GM21529 (cell line): ENCODE data around the gene NT5C1A.

Experiments
- ATAC-seq: cut with Tn5 transposase; IDR thresholded peaks from one replicate; pipeline ENCODE4 v1.9.1; 2021; ENCODE audit not compliant: unreplicated experiment

Gene NT5C1A

DNA sequence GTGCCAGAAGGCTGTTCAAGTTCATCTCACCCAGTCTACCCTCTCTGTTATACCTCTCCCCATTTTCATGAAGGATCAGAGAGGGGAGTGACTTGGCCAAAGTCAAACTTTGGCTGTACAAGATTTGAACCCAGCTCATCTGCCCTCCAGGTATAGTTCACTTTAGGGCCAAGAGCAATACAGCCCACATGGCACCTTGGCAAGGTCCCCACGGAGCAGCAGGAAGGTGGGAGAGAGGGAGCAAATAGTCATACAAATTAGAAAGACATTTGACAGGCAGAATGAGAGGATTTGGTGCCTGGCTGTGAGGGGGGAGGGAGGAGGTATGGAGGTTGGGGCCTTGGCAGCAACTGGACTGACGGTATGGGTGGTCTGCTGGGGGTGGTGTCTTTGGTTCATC, 18.3 kb upstream of the NT5C1A start:
- no peak for ATAC-seq

GRCh38 chr1:39689635-39690034, 17.7 kb upstream of the NT5C1A start:
- no peak for ATAC-seq

GRCh38 chr1:39689214-39689613, 17.3 kb upstream of the NT5C1A start:
- ATAC-seq: no peak

DNA sequence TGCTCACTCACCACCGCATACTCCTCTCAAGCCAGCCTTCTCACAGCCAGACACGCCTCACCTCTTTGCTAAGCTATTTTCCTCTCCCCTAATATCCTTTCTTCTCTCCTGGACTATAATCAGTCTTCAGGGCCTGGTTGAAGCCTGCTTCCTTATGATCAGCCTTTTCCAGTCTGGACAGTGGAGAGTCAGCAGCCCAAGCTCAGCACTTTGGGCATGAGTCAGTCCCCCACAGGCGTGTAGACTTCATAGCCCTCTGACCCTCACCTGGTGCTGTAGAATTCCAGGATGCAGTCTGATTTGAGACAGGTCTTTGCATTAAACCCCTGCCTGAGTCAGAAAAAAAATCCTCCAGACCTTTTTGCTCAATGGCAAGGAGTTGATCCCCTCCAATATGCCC, 16.8 kb upstream of the NT5C1A start:
- ATAC-seq: no peak

GRCh38 chr1:39687243-39687642, 15.3 kb upstream of the NT5C1A start:
- no peak for ATAC-seq

GRCh38 chr1:39685071-39685470, 13.2 kb upstream of the NT5C1A start:
- ATAC-seq: no peak

- no peak for ATAC-seq
Measured at GRCh38 chr1:39684313-39684664, 12.4 kb upstream of the NT5C1A start.

- no peak for ATAC-seq
Measured at GRCh38 chr1:39683591-39684312, 11.8 kb upstream of the NT5C1A start.

GRCh38 chr1:39681999-39682398, 10.1 kb upstream of the NT5C1A start:
- no peak for ATAC-seq

GRCh38 chr1:39681294-39681693, 9.4 kb upstream of the NT5C1A start:
- no peak for ATAC-seq

DNA sequence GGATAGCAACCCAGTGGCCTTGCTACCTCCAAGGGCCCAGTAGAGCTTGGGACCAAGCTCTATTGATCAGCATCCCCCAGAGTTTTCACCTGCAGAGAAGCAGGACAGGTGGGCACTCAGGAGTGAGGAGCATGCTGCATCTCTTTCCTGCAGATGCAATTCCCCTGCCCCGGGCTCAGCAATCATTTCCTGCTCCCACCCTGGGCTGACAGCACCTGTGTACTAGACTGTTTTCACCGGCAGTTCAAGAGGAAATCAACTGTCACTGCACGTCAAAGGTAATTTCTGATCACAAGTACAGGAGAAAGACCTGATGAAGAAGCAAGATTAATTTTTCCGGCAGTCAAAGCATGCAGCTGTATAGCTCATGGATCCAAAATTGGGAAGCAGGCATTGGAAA, 8.8 kb upstream of the NT5C1A start:
- no peak for ATAC-seq

DNA sequence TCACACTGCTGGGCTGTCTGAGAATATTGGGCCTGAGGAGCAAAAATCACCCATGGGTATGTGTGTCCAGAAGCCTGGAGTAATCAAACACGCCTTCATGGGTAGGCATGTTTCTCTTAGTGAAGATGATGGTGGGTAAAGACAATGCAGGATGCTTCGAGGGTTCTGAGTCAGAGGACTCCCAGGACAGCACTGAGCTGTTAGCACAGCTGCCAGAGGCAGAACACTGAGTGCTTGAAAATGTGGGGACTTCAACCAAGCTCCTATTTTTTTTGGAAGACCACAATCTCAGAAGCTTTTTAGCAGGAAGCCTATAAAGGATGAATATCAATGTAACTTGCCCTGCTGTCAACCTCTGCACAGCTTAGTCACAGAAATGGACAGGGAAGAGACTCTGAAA, 7.9 kb upstream of the NT5C1A start:
- ATAC-seq: no peak

DNA sequence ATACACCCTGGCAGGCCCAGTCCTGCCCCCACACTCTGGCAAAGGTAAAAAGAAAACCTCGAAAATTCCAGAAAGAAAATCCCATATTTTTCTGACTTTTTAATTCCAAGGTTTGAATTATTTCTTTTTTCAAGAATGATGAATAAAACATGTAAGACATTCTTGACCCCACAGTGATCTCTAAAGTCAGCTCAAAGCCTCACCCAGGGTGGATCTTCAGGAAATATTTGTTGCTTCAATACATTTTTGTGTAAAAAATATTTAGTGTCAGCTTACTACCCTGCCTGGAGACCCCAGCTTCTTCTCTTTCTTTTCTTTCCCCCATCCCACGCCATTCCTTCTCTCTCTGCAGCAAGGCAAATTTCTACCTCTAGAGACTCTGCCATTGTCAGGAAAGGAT, 7.0 kb upstream of the NT5C1A start:
- ATAC-seq: no peak

GRCh38 chr1:39677645-39678044, 5.7 kb upstream of the NT5C1A start:
- ATAC-seq: no peak

DNA sequence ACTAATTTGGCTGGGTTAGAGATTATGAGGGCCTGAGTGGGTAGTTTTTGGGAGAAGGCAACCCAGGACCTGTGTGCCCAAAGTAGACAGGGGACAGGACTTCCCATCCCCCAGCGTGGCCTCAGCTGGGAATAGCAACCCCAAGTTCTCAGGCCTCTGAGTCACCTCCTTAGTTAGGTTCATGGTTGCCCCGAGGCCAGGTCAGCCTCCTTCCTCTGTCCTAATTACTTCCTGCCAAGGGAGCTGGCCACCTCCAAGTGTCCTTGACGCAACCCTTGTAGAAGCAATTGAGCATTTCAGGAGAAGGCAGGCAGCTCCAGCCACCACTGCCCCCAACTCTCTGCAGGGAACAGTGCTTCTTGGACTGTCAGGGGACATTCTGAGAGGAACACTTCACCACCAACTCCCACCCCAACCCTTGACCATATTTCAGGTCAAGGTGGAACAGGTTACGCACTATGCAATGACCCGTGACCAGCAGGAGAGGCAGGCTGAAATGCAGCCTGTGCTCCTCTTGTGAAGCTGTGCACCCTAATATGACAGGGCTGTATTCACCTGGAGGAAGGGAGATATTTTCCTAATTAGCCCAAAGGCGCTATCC, 5.1 kb upstream of the NT5C1A start:
- ATAC-seq: no peak

- ATAC-seq: no peak
Measured at GRCh38 chr1:39675220-39675619, 3.3 kb upstream of the NT5C1A start.

DNA sequence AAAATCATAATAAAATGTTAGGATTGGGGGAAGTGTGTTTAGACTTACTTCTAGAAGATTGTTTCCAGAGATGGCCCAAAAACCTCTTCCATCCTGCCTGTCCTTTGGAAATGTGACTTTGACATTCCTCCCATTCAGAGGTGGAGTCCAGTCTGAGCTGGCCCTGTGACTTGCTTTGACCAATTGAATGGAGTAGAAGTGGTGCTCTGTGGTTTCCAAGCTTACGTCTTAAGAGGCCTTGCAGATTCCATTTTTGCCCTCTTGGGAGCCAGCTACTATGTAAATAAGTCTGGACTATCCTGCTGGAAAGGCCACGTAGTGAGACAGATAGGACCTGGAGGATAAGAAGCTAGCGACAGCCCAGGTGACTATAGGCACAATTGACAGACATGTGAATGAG, 1.3 kb upstream of the NT5C1A start:
- ATAC-seq: no peak

- no peak for ATAC-seq
Measured at GRCh38 chr1:39672551-39672947, 642 bp upstream of the NT5C1A start.

- no peak for ATAC-seq
Measured at GRCh38 chr1:39671433-39671792, 494 bp downstream of the NT5C1A start.

DNA sequence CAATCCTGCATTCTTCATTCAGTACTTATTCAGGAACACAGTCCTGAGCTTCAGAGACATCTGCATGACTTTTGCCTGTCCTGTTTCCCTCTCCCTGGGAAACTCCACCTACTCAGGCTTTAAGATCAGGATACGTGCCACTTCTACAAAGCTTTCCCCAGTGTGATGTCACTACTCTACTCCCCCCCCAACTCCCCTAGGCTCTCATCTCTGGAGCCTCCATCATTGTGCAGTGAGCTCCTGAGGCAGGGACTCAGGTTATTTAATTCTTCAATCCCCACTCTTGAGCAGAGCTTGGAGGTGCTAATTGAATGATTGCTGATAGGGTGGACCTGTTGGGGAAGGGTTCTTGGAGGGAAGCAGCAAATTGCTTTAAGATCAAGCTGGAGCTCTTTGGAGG, 1.2 kb downstream of the NT5C1A start:
- ATAC-seq: no peak

- ATAC-seq: no peak
Measured at GRCh38 chr1:39668894-39669293, 3.0 kb downstream of the NT5C1A start.

GRCh38 chr1:39668111-39668510, 3.8 kb downstream of the NT5C1A start:
- ATAC-seq: no peak

DNA sequence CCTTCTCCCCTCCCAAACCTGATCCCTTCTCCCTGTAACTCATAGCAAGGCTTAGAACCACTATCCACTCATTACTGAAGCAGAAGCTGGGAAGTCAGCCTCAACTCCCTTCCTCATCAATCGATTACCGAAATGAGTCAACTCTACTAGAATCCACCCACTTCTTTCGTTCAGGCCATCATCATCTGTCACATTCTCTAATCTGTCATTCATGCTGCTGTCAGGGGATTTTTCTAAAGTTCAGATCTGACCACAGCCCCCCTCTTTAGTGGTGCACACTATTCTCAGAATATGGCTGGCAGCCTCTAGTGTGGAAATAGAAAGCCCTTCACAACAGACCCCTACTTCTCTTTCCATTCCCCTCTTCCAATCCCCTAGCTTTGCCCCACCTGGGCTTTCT, 5.1 kb downstream of the NT5C1A start:
- peak; percentile 90 for ATAC-seq
